Neural cell (in vitro differentiated cells): ENCODE data around the gene PRKCE.

Experiments
- EZH2 ChIP-seq: fragments of 200-600, 300-800 bp; shearing (Covaris generic), sonication (generic); IDR thresholded peaks from 2 replicates; pipeline ENCODE4 v1.6.1; 2014; ENCODE audit warnings: antibody characterized with exemption, low read length, borderline replicate concordance, mild to moderate bottlenecking; ENCODE audit not compliant: insufficient read depth, poor library complexity, severe bottlenecking
- POLR2AphosphoS5 ChIP-seq: IDR thresholded peaks from 2 replicates; pipeline ENCODE4 v1.6.1; 2012
- RAD21 ChIP-seq: fragments of 450-650 bp; conservative IDR thresholded peaks from 2 replicates; pipeline ENCODE4 v1.6.1; 2014; ENCODE audit warnings: antibody characterized with exemption, mild to moderate bottlenecking, moderate library complexity
- SMC3 ChIP-seq: fragments of 450-650 bp; conservative IDR thresholded peaks from 2 replicates; pipeline ENCODE4 v1.6.1; 2014; ENCODE audit warnings: antibody characterized with exemption, mild to moderate bottlenecking, moderate library complexity; ENCODE audit not compliant: poor library complexity
- TAF1 ChIP-seq: IDR thresholded peaks from 2 replicates; pipeline ENCODE4 v1.6.1; 2012; ENCODE audit warnings: low read depth
- TF ChIP-seq, protein P1 (sequence below): fragments of 450-650 bp; IDR thresholded peaks from 2 replicates; pipeline ENCODE4 v1.5.1; 2014; ENCODE audit warnings: antibody characterized with exemption, mild to moderate bottlenecking, moderate library complexity; ENCODE audit not compliant: poor library complexity, severe bottlenecking
- TF ChIP-seq, protein P2 (sequence below): IDR thresholded peaks from 2 replicates; pipeline ENCODE4 v1.6.1; 2012; ENCODE audit warnings: borderline replicate concordance

GRCh38 chr2:45911538-45911937 lies 260.1 kb downstream of the PRKCE start:
- TF ChIP-seq, protein P1, sequence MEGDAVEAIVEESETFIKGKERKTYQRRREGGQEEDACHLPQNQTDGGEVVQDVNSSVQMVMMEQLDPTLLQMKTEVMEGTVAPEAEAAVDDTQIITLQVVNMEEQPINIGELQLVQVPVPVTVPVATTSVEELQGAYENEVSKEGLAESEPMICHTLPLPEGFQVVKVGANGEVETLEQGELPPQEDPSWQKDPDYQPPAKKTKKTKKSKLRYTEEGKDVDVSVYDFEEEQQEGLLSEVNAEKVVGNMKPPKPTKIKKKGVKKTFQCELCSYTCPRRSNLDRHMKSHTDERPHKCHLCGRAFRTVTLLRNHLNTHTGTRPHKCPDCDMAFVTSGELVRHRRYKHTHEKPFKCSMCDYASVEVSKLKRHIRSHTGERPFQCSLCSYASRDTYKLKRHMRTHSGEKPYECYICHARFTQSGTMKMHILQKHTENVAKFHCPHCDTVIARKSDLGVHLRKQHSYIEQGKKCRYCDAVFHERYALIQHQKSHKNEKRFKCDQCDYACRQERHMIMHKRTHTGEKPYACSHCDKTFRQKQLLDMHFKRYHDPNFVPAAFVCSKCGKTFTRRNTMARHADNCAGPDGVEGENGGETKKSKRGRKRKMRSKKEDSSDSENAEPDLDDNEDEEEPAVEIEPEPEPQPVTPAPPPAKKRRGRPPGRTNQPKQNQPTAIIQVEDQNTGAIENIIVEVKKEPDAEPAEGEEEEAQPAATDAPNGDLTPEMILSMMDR, result no peak
- no peak for TF ChIP-seq EZH2
- TF ChIP-seq, protein P2, sequence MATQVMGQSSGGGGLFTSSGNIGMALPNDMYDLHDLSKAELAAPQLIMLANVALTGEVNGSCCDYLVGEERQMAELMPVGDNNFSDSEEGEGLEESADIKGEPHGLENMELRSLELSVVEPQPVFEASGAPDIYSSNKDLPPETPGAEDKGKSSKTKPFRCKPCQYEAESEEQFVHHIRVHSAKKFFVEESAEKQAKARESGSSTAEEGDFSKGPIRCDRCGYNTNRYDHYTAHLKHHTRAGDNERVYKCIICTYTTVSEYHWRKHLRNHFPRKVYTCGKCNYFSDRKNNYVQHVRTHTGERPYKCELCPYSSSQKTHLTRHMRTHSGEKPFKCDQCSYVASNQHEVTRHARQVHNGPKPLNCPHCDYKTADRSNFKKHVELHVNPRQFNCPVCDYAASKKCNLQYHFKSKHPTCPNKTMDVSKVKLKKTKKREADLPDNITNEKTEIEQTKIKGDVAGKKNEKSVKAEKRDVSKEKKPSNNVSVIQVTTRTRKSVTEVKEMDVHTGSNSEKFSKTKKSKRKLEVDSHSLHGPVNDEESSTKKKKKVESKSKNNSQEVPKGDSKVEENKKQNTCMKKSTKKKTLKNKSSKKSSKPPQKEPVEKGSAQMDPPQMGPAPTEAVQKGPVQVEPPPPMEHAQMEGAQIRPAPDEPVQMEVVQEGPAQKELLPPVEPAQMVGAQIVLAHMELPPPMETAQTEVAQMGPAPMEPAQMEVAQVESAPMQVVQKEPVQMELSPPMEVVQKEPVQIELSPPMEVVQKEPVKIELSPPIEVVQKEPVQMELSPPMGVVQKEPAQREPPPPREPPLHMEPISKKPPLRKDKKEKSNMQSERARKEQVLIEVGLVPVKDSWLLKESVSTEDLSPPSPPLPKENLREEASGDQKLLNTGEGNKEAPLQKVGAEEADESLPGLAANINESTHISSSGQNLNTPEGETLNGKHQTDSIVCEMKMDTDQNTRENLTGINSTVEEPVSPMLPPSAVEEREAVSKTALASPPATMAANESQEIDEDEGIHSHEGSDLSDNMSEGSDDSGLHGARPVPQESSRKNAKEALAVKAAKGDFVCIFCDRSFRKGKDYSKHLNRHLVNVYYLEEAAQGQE, result no peak
- TF ChIP-seq POLR2AphosphoS5, result no peak
- no peak for TF ChIP-seq TAF1
- no peak for TF ChIP-seq RAD21
- TF ChIP-seq SMC3, result no peak
